Measurements from ENCODE around the gene GRHPR. TPM values are rescaled to one million over a fixed set of nuclear protein-coding genes. Genes with fewer than 3 reads are reported as not detected.

The GRHPR gene
- polyA plus RNA-seq, 1 donor from 2014 or later, result 128 TPM

DNA sequence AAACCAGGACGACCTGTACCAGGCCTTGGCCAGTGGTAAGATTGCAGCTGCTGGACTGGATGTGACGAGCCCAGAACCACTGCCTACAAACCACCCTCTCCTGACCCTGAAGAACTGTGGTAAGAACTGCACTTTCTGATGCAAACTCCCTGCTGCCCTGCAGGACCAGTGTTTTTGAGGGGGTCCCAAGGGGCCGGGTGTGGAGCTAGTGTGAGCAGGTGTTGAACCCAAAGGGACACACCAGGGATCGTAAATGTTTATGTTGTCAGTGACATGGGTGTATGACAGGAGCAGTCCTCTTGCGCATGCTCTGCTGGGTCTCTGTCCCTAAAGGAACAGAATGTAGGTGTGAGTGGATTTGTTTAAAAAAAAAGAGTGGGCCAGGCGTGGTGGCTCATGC lies 9.5 kb downstream of the GRHPR start:
- H3K4me2 ChIP-seq (ENCODE audit: low read length), result no peak overlapping the region
- no peak overlapping the region for H3K27ac ChIP-seq (ENCODE audit: low read length)
- TF ChIP-seq POLR2AphosphoS5 (IDR thresholded peaks at IDR 0.05) (no peak), EZH2 (IDR thresholded peaks at IDR 0.05; ENCODE audit: borderline replicate concordance, insufficient read depth, low read length, poor library complexity, severe bottlenecking) (no peak), MXI1 (conservative IDR thresholded peaks at IDR 0.05; ENCODE audit: poor library complexity, severe bottlenecking) (no peak), RAD21 (conservative IDR thresholded peaks at IDR 0.05) (no peak), TAF1 (IDR thresholded peaks at IDR 0.05; ENCODE audit: low read depth) (no peak), REST (IDR thresholded peaks at IDR 0.05; ENCODE audit: borderline replicate concordance) (no peak), EP300 (conservative IDR thresholded peaks at IDR 0.05; ENCODE audit: poor library complexity, severe bottlenecking) (no peak), CTCF (IDR thresholded peaks at IDR 0.05; ENCODE audit: poor library complexity, severe bottlenecking) (no peak), SMC3 (conservative IDR thresholded peaks at IDR 0.05; ENCODE audit: poor library complexity) (no peak)
- H3K79me2 ChIP-seq (replicated peaks; ENCODE audit: insufficient read depth, low read length), result no peaks in the 10 kb centered on the region
- no peak overlapping the region for H2AFZ ChIP-seq (ENCODE audit: low read depth, low read length)
- H3K4me3 ChIP-seq (ENCODE audit: low read length), result no peak overlapping the region
- no peaks in the 10 kb centered on the region for H3F3A ChIP-seq (ENCODE audit: insufficient read depth, low read length, poor library complexity, severe bottlenecking)
- H3K27me3 ChIP-seq (ENCODE audit: insufficient read depth, low read depth, low read length), result no peaks in the 10 kb centered on the region
- H3K36me3 ChIP-seq (ENCODE audit: insufficient read depth, low read length), result peaks cover 6% of the 10 kb centered on the region
- no peaks in the 10 kb centered on the region for H3K9me2 ChIP-seq (ENCODE audit: insufficient read depth, low read length)
- no peaks in the 10 kb centered on the region for H4K20me1 ChIP-seq (ENCODE audit: insufficient read depth)
- H3K9me3 ChIP-seq (ENCODE audit: low read length), result no peaks in the 10 kb centered on the region
- H3K9ac ChIP-seq (ENCODE audit: low read length), result no peak overlapping the region

- no peaks in the 10 kb centered on the region for H3F3A ChIP-seq (ENCODE audit: insufficient read depth, low read length, poor library complexity, severe bottlenecking)
- no peaks in the 10 kb centered on the region for H3K9me3 ChIP-seq (ENCODE audit: low read length)
- no peaks in the 10 kb centered on the region for H3K9me2 ChIP-seq (ENCODE audit: insufficient read depth, low read length)
- H3K4me3 ChIP-seq (ENCODE audit: low read length), result no peak overlapping the region
- no peaks in the 10 kb centered on the region for H4K20me1 ChIP-seq (ENCODE audit: insufficient read depth)
- H3K4me2 ChIP-seq (ENCODE audit: low read length), result no peak overlapping the region
- TF ChIP-seq SMC3 (conservative IDR thresholded peaks at IDR 0.05; ENCODE audit: poor library complexity) (no peak), EZH2 (IDR thresholded peaks at IDR 0.05; ENCODE audit: borderline replicate concordance, insufficient read depth, low read length, poor library complexity, severe bottlenecking) (no peak), MXI1 (conservative IDR thresholded peaks at IDR 0.05; ENCODE audit: poor library complexity, severe bottlenecking) (no peak), EP300 (conservative IDR thresholded peaks at IDR 0.05; ENCODE audit: poor library complexity, severe bottlenecking) (no peak), CTCF (IDR thresholded peaks at IDR 0.05; ENCODE audit: poor library complexity, severe bottlenecking) (no peak), TAF1 (IDR thresholded peaks at IDR 0.05; ENCODE audit: low read depth) (no peak), POLR2AphosphoS5 (IDR thresholded peaks at IDR 0.05) (no peak), REST (IDR thresholded peaks at IDR 0.05; ENCODE audit: borderline replicate concordance) (no peak), RAD21 (conservative IDR thresholded peaks at IDR 0.05) (no peak)
- no peaks in the 10 kb centered on the region for H3K79me2 ChIP-seq (replicated peaks; ENCODE audit: insufficient read depth, low read length)
- no peak overlapping the region for H3K9ac ChIP-seq (ENCODE audit: low read length)
- H2AFZ ChIP-seq (ENCODE audit: low read depth, low read length), result no peak overlapping the region
- H3K27me3 ChIP-seq (ENCODE audit: insufficient read depth, low read depth, low read length), result no peaks in the 10 kb centered on the region
- peaks cover 14% of the 10 kb centered on the region for H3K36me3 ChIP-seq (ENCODE audit: insufficient read depth, low read length)
- no peak overlapping the region for H3K27ac ChIP-seq (ENCODE audit: low read length)
These were observed 11.4 kb downstream of the GRHPR start for GRCh38 chr9:37433867-37434371.
